ENCODE data around the gene SMCO3. TPM values are rescaled to one million over a fixed set of nuclear protein-coding genes. Genes with fewer than 3 reads are reported as not detected.

The SMCO3 gene
- total and polyA plus RNA-seq, 2 of the 8 experiments (the other 6 are each of a cell fraction or from before 2014, with no cell fraction given) = not detected

DNA sequence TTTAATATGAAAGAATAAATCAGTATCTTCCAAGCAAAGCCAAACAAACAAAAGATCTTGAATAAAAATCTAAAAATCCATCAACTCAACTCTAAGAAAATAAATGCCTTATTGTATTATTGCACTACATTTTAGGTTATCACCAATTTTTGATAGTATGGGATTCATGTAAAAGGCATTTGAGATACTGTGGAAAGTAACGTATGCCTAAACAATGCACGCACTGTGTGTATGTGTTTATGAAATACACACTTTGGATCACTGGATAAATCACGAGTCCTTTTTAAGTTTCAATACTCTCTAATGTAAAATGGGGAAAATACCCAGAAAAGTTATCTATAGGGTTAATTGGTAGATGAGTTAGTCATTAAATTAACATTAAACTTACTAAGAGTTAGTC lies 28.4 kb downstream of the SMCO3 start:
- H3K79me1 ChIP-seq (ENCODE audit: low read depth, low read length) = no peaks in the 10 kb centered on the region
- no peak overlapping the region for H2AFZ ChIP-seq (ENCODE audit: low read length)
- no peaks in the 10 kb centered on the region for H4K20me1 ChIP-seq (replicated peaks in 1 of 2; ENCODE audit: control insufficient read depth in 1 of 2, insufficient read depth in 2 of 2, low read length in 2 of 2)
- H4K5ac ChIP-seq (ENCODE audit: insufficient read length, low read depth, low read length) = no peak overlapping the region
- no peak overlapping the region for H3K9ac ChIP-seq (replicated peaks in 1 of 4; ENCODE audit: extremely low read depth in 1 of 4, low read depth in 3 of 4, low read length in 3 of 4)
- H3K23ac ChIP-seq (ENCODE audit: insufficient read length) = no peak overlapping the region
- no peak overlapping the region for H3K27ac ChIP-seq (ENCODE audit: low read depth, low read length)
- no peaks in the 10 kb centered on the region for H3K23me2 ChIP-seq (ENCODE audit: low read depth, low read length)
- 91% methylated on average over 3 of the region's 3 CpGs; no CpG with 5 or more reads in 1 of the 2 experiments for WGBS, 2 experiments (ENCODE audit: extremely low coverage in 1 of 2, insufficient coverage in 1 of 2, insufficient read length in 1 of 2, insufficient replicate concordance in 2 of 2, low coverage in 1 of 2, low lambda C conversion rate in 2 of 2, missing lambda C conversion rate in 1 of 2)
- POLR2A ChIA-PET (ENCODE audit: partially characterized antibody) = interaction anchor here (1.0 to 9.9 kb wide), 2 partner anchors 9 to 14 kb away, joined by 3 to 136 read pairs; a partner anchor contains a TSS
- no peak for FAIRE-seq
- no peak overlapping the region for H2AK5ac ChIP-seq (ENCODE audit: low read depth, low read length)
- H3K9me3 ChIP-seq (ENCODE audit: insufficient read depth in 2 of 2, low read depth in 1 of 2, low read length in 1 of 2) = no peaks in the 10 kb centered on the region
- DNase-seq (ENCODE audit: low read depth in 1 of 2, low spot score in 2 of 2) = no peak
- no peaks in the 10 kb centered on the region for H3K4me1 ChIP-seq (replicated peaks in 1 of 4; ENCODE audit: control insufficient read depth in 3 of 4, insufficient read depth in 4 of 4, low read length in 3 of 4)
- peaks cover 16 to 58% (median 33%) of the 10 kb centered on the region in 4 experiments for H3K36me3 ChIP-seq (ENCODE audit: control insufficient read depth in 2 of 4, insufficient read depth in 4 of 4, low read length in 3 of 4)
- H2BK5ac ChIP-seq (ENCODE audit: low read depth, low read length) = no peak overlapping the region
- H3K14ac ChIP-seq (ENCODE audit: insufficient read length) = no peak overlapping the region
- H3K4me3 ChIP-seq (ENCODE audit: extremely low read depth in 1 of 4, insufficient read depth in 2 of 4, low read depth in 3 of 4, low read length in 4 of 4) = no peak overlapping the region
- H4K91ac ChIP-seq (replicated peaks; ENCODE audit: insufficient read length, low read length) = no peak overlapping the region
- no peaks in the 10 kb centered on the region for H3K79me2 ChIP-seq (ENCODE audit: control insufficient read depth in 1 of 2, insufficient read depth in 2 of 2, low read length in 2 of 2)
- no peak overlapping the region for H3K56ac ChIP-seq (replicated peaks; ENCODE audit: insufficient read length, low read depth, low read length)
- no peak overlapping the region for H3K4ac ChIP-seq (replicated peaks; ENCODE audit: insufficient read length, low read depth, low read length)
- H2BK12ac ChIP-seq (ENCODE audit: low read depth, low read length) = no peak overlapping the region
- H3K18ac ChIP-seq (ENCODE audit: extremely low read depth, low read length) = no peak overlapping the region
- no peaks in the 10 kb centered on the region for H3K27me3 ChIP-seq (replicated peaks in 1 of 4; ENCODE audit: control insufficient read depth in 3 of 4, extremely low read depth in 1 of 4, insufficient read depth in 3 of 4, low read length in 3 of 4)
- H2BK15ac ChIP-seq (ENCODE audit: low read length) = no peak overlapping the region
- no peak overlapping the region for H4K8ac ChIP-seq (ENCODE audit: extremely low read depth, insufficient read depth, low read length)
- no peak overlapping the region for H2BK120ac ChIP-seq (replicated peaks; ENCODE audit: low read depth, low read length)
- CTCF ChIA-PET (ENCODE audit: partially characterized antibody) = interaction anchor here (1.3 to 3.6 kb wide), 2 partner anchors 11 to 15 kb away, joined by 4 to 24 read pairs; a partner anchor contains a TSS
- no peak overlapping the region for H2BK20ac ChIP-seq (ENCODE audit: low read length)
- H3K4me2 ChIP-seq (ENCODE audit: insufficient read depth in 1 of 2, low read depth in 2 of 2, low read length in 2 of 2) = no peak overlapping the region
- TF ChIP-seq EP300 (IDR thresholded peaks at IDR 0.05; ENCODE audit: borderline replicate concordance in 1 of 2, low read depth in 2 of 2, low read length in 2 of 2) (no peak), FOSL1 (IDR thresholded peaks at IDR 0.05; ENCODE audit: insufficient read depth, low read depth, low read length) (no peak), HDAC6 (IDR thresholded peaks at IDR 0.05; ENCODE audit: low read depth, low read length) (no peak), SP2 (IDR thresholded peaks at IDR 0.05; ENCODE audit: low read length) (no peak), PHF8 (conservative IDR thresholded peaks at IDR 0.05; ENCODE audit: low read depth, low read length) (no peak), SRF (IDR thresholded peaks at IDR 0.05; ENCODE audit: low read depth, low read length) (no peak), POU5F1 (IDR thresholded peaks at IDR 0.05; ENCODE audit: low read depth, low read length) (no peak), BRCA1 (IDR thresholded peaks at IDR 0.05; ENCODE audit: low read depth, low read length) (no peak), POLR2AphosphoS5 (IDR thresholded peaks at IDR 0.05; ENCODE audit: low read depth, low read length) (no peak)
- TF ChIP-seq, protein P1, sequence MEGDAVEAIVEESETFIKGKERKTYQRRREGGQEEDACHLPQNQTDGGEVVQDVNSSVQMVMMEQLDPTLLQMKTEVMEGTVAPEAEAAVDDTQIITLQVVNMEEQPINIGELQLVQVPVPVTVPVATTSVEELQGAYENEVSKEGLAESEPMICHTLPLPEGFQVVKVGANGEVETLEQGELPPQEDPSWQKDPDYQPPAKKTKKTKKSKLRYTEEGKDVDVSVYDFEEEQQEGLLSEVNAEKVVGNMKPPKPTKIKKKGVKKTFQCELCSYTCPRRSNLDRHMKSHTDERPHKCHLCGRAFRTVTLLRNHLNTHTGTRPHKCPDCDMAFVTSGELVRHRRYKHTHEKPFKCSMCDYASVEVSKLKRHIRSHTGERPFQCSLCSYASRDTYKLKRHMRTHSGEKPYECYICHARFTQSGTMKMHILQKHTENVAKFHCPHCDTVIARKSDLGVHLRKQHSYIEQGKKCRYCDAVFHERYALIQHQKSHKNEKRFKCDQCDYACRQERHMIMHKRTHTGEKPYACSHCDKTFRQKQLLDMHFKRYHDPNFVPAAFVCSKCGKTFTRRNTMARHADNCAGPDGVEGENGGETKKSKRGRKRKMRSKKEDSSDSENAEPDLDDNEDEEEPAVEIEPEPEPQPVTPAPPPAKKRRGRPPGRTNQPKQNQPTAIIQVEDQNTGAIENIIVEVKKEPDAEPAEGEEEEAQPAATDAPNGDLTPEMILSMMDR (IDR thresholded peaks at IDR 0.05; ENCODE audit: control extremely low read depth in 1 of 3, insufficient read depth in 1 of 3, low read depth in 1 of 3, low read length in 3 of 3) = no peak
- TF ChIP-seq, protein P2, sequence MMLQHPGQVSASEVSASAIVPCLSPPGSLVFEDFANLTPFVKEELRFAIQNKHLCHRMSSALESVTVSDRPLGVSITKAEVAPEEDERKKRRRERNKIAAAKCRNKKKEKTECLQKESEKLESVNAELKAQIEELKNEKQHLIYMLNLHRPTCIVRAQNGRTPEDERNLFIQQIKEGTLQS (IDR thresholded peaks at IDR 0.05; ENCODE audit: insufficient read depth, low read depth, low read length) = no peak

Data from H1 (cell line).